COR-L47 (cell line): ENCODE measurements around the gene CLMP.
"Not testable (repeated sequence)": the region's sequence is repeated elsewhere in the genome, so short reads cannot be mapped to it uniquely, and the experiment has no call there.

Source experiments
- DNase-seq: peaks from one replicate; lab custom pipeline; 2025; lab: John Stamatoyannopoulos, UW

CLMP gene

DNA sequence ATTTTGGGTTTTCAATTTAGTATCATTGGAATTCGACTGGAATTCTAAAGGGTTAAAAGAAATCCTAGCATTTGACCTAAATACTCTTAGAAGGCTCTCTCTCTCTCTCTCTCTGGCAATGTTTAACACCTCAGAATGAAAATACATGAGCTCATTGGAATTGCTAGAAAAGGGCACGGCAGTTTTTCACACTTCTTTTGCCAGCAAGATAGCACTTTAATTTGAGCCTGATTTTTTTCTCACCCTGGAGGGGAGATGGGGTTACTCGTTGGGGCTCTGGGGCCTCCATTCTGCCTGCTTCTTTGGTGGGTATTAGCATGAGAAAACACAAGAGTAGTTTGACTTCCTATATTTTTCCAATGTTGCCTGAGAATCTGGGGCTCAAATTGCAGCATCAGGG, 22.8 kb upstream of the CLMP start:
- DNase-seq = no peak

GRCh38 chr11:123216249-123216648, 21.2 kb upstream of the CLMP start:
- DNase-seq = no peak

DNA sequence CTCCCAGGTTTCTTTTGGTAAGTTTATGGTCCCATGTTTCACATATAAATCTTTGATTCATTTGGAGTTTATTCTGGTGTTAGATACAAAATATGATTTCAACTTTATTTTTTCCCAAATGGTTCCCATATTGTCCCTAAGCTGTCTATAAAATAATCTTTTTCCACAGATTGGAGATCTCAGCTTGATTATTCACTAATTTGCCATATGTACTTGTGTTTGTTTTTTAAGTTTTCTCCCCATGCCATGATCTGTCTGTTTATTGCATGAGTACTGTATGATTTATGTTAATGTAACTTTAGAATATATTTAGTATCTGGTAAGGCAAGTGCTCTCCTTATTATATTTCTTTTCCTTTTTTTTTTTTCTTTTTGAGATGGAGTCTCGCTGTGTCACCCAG, 19.9 kb upstream of the CLMP start:
- no peak for DNase-seq

DNA sequence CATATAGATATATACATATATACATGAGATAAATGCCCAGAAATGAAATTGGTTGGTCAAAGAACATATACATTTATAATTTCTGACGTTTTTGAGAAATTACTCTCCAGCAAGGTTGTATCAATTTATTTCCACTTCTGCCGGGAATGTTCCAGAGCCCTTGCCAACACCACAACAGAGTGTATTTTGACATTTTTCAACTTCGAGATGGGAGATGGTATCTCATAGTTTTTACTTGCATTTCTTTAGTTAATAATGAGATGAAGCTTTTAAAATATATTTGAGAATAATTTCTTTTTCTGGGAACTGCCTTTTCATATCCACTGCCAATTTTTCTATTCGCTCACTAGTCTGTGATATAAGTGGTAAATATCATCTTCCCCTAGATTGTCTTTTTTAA, 19.3 kb upstream of the CLMP start:
- no peak for DNase-seq

- DNase-seq = no peak
Observed at GRCh38 chr11:123213307-123213771, 18.3 kb upstream of the CLMP start.

GRCh38 chr11:123212406-123212805, 17.4 kb upstream of the CLMP start:
- DNase-seq = no peak

GRCh38 chr11:123211981-123212380, 16.9 kb upstream of the CLMP start:
- no peak for DNase-seq

DNA sequence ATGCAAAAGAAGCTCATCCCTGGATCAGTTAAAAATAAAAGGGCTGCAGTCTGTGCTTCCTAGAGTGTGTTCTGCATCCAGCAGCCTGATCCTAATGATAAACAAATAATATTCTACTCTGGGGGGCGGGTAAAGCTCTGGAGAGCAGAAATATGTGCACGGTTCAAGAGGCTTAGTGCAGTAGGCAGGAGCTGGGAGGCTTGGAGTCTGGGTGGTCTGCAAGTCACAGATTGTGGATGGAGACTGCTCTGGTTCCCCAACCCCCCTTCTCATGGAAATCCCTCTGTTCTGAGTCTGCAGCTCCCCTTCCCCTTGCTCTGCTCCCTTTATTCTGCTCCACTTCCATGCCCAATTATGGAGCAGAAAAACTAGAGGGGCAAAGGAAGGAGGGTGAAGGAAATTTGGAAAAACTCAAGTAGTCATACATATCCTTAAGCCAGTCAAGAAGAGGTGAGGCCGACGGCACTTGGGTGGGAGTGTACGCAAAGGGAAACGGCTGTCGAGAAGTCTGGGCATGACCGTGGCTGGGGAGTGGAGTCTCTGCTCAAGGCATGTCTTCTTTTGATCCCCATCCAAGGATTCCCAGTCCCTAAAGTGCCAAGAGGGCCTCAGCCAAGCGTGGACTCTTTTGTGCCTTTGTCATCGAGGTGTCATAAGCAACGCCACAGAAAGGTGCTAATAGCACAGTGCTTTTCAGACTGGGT, 16.3 kb upstream of the CLMP start:
- DNase-seq = no peak

GRCh38 chr11:123209591-123209990, 14.5 kb upstream of the CLMP start:
- no peak for DNase-seq

GRCh38 chr11:123206791-123207434, 11.9 kb upstream of the CLMP start:
- no peak for DNase-seq

GRCh38 chr11:123206055-123206454, 11.0 kb upstream of the CLMP start:
- DNase-seq = not testable (repeated sequence)

DNA sequence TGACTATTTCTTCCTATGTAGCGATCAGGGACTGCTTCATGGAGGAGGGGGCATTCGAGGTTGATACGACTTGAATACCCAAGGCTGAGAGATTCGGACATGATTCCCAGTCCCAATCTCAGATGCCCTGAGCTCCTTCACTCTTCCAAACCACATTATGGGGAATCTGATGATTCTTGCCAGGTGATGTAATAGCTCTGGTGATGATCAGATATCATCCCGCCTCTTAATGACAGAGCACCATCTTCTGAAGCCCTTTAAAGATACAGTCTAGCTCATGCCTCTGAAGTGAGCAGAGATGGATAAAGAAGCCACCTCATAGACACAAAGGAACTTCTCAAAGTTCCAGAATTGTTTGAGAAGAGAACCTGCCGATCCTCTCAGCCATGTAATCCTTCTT, 8.9 kb upstream of the CLMP start:
- no peak for DNase-seq

- no peak for DNase-seq
Observed at GRCh38 chr11:123203471-123203870, 8.4 kb upstream of the CLMP start.

- no peak for DNase-seq
Observed at GRCh38 chr11:123202155-123203151, 7.4 kb upstream of the CLMP start.

DNA sequence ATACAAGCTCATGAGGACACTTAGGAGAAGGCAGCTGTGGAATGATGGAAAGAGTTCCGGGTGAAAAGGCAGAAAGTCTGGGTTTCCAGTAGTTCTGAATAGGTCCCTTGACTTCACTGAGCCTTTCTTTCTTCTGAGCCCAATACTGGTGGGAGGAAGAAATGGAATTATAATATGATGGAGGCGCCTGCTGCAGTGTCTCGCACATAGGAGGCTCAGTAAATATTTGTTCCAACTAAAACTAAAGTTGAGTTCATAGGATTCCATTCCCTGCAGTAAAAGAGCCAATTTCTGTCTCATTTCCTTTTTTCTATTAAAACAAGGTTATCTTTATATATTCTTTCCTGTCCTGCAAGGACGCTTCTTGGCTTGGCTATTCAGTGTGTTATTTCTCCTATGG, 5.2 kb upstream of the CLMP start:
- DNase-seq = no peak

GRCh38 chr11:123197711-123198110, 2.7 kb upstream of the CLMP start:
- DNase-seq = no peak

DNA sequence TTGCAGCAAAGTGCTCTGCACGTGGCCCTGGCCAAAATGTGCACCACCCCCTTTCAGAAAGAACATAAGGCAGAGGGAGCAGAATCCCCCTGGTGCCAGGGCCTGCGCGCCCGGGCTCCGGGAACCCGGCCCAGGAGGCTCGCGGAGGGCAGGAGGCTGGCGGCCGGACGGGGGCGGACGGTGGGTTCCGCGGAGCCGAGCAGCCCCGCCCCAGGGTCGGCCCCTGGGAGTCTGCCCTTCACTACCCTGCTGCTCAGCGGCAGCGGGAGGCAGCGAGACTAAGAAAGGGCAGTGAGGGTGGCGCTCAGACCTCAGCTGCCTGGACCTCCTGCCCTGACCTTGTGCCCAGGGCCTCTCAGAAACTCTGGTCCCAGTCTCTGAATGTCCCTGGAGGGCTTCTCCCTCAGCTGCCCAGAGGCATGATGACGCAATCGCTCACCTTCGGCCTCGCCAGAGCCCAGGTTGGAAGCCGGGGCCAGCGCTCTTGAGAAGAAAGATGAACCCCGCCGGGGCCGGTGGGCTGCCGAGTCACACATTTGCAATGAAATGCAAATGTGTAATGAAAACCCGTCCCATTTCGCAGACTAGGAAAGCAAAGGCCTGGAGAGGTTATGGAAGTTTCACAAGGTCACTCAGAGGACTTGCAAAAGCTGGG, 1.1 kb upstream of the CLMP start:
- no peak for DNase-seq

- peak; percentile 48 for DNase-seq
Observed at GRCh38 chr11:123194337-123195187, 486 bp downstream of the CLMP start.

DNA sequence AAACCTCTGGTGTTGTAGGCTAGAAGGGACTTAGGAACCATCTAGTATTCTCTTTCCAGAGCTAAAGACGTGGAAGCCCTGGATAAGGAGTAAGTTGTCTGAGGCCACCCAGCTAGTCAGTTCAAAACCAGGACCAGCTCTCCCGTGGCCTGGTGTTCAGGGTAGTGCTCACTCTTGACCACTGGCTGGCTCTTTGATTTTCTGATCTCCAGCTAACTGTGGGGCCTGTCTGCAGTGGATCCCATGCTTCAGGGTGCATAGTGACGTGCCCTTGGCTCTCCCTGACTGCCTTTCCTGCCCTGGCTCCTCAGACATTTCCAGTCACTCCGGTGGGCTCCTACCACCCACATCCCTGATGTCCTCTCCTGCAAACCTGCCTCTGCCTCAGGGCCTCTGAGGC, 1.3 kb downstream of the CLMP start:
- DNase-seq = no peak

GRCh38 chr11:123191939-123192338, 3.1 kb downstream of the CLMP start:
- DNase-seq = no peak

- no peak for DNase-seq
Observed at GRCh38 chr11:123190518-123190917, 4.5 kb downstream of the CLMP start.
